GM21360 (cell line): ENCODE measurements around the gene HOXB8.

ENCODE experiments used
- ATAC-seq: cut with Tn5 transposase; IDR thresholded peaks from one replicate; pipeline ENCODE4 v1.9.1; 2021; ENCODE audit warnings: mild to moderate bottlenecking, moderate library complexity; ENCODE audit not compliant: unreplicated experiment

Gene HOXB8

GRCh38 chr17:48624544-48625494 lies 9.7 kb upstream of the HOXB8 start:
- no peak for ATAC-seq

- no peak for ATAC-seq
Measured at GRCh38 chr17:48624118-48624517, 9.0 kb upstream of the HOXB8 start.

GRCh38 chr17:48623583-48623982 lies 8.5 kb upstream of the HOXB8 start:
- no peak for ATAC-seq

- no peak for ATAC-seq
Measured at GRCh38 chr17:48622857-48623256, 7.8 kb upstream of the HOXB8 start.

- ATAC-seq: no peak
Measured at GRCh38 chr17:48621410-48622392, 6.6 kb upstream of the HOXB8 start.

GRCh38 chr17:48620461-48621139 lies 5.5 kb upstream of the HOXB8 start:
- ATAC-seq: no peak

GRCh38 chr17:48619826-48620449 lies 4.8 kb upstream of the HOXB8 start:
- ATAC-seq: no peak

- ATAC-seq: no peak
Measured at GRCh38 chr17:48618256-48618896, 3.3 kb upstream of the HOXB8 start.

GRCh38 chr17:48617471-48618255 lies 2.6 kb upstream of the HOXB8 start:
- no peak for ATAC-seq

GRCh38 chr17:48616717-48617470 lies 1.8 kb upstream of the HOXB8 start:
- no peak for ATAC-seq

- ATAC-seq: no peak
Measured at GRCh38 chr17:48615963-48616716, 1.0 kb upstream of the HOXB8 start.

GRCh38 chr17:48613862-48614694 lies 1.0 kb downstream of the HOXB8 start:
- ATAC-seq: no peak

GRCh38 chr17:48612854-48613691 lies 2.0 kb downstream of the HOXB8 start:
- ATAC-seq: no peak

- no peak for ATAC-seq
Measured at GRCh38 chr17:48612456-48612853, 2.6 kb downstream of the HOXB8 start.

- ATAC-seq: no peak
Measured at GRCh38 chr17:48611681-48612455, 3.2 kb downstream of the HOXB8 start.
